ENCODE measurements around the gene REX1BD. TPM values are rescaled to one million over a fixed set of nuclear protein-coding genes. Genes with fewer than 3 reads are reported as not detected.

REX1BD gene
- total and polyA plus RNA-seq, 2 of the 13 experiments (the other 11 are each of a cell fraction or from before 2014, with no cell fraction given), result 7.5 to 25.4 TPM

DNA sequence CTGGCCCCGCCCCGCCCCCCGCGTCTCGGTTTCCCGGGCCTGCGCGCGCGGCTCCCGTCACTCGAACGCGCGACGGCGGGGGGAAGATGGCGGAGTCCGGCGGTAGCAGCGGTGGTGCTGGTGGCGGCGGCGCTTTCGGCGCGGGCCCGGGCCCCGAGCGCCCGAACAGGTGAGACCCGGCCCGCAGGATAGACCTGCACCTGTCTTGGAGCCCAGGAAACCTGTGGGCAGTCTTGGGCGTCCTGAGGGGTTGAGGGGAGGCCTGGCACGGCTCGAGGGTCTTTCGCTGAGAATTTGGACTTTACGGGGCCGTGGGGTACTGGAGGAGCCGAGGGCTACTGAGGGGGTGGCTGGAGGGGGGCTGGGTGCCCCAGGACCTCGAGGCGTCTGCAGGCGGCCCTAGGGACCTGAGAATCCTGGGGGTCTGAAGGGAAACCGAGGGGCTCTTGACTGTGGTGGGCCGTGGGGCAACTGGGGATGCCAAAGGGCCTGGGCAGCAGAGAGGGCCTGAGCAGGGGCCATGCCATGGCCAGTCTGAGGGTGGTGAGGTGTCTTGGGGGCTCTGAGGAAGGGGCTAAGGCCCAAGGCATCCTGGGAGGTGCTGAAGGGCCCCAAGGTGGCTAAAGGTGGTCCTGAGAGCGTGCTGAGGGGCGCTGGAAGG, 48.5 kb downstream of the REX1BD start, which contains the start of gene KLHL26 (continued):
- TF ChIP-seq, protein P1, sequence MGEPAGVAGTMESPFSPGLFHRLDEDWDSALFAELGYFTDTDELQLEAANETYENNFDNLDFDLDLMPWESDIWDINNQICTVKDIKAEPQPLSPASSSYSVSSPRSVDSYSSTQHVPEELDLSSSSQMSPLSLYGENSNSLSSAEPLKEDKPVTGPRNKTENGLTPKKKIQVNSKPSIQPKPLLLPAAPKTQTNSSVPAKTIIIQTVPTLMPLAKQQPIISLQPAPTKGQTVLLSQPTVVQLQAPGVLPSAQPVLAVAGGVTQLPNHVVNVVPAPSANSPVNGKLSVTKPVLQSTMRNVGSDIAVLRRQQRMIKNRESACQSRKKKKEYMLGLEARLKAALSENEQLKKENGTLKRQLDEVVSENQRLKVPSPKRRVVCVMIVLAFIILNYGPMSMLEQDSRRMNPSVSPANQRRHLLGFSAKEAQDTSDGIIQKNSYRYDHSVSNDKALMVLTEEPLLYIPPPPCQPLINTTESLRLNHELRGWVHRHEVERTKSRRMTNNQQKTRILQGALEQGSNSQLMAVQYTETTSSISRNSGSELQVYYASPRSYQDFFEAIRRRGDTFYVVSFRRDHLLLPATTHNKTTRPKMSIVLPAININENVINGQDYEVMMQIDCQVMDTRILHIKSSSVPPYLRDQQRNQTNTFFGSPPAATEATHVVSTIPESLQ (CRISPR knock-in tag; conservative IDR thresholded peaks at IDR 0.05), result no peak
- TF ChIP-seq, protein P2, sequence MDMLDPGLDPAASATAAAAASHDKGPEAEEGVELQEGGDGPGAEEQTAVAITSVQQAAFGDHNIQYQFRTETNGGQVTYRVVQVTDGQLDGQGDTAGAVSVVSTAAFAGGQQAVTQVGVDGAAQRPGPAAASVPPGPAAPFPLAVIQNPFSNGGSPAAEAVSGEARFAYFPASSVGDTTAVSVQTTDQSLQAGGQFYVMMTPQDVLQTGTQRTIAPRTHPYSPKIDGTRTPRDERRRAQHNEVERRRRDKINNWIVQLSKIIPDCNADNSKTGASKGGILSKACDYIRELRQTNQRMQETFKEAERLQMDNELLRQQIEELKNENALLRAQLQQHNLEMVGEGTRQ (IDR thresholded peaks at IDR 0.05; ENCODE audit: low read depth, low read length), result no peak
- TF ChIP-seq, protein P2 (CRISPR knock-in tag; IDR thresholded peaks at IDR 0.05; ENCODE audit: borderline replicate concordance), result no peak
- TF ChIP-seq TBX2 (CRISPR knock-in tag; IDR thresholded peaks at IDR 0.05; ENCODE audit: borderline replicate concordance) (no peak; the same call in none of the 2 replicates), NFYC (CRISPR knock-in tag; IDR thresholded peaks at IDR 0.05) (no peak), ZNF577 (CRISPR knock-in tag; IDR thresholded peaks at IDR 0.05; ENCODE audit: borderline replicate concordance, low read depth) (no peak), HNRNPUL1 (IDR thresholded peaks at IDR 0.05; ENCODE audit: low read depth, low read length) (no peak), GLI4 (CRISPR knock-in tag; IDR thresholded peaks at IDR 0.05; ENCODE audit: borderline replicate concordance) (no peak), GATAD2A (CRISPR knock-in tag; IDR thresholded peaks at IDR 0.05) (no peak), ZNF850 (CRISPR knock-in tag; conservative IDR thresholded peaks at IDR 0.05) (no peak), ZNF430 (CRISPR knock-in tag; IDR thresholded peaks at IDR 0.05) (peak; percentile 56; the same call in 1 of the 2 replicates), ZFY (CRISPR knock-in tag; IDR thresholded peaks at IDR 0.05) (peak; percentile 60), BRD4 (CRISPR knock-in tag; IDR thresholded peaks at IDR 0.05) (no peak), MBNL3 (CRISPR knock-in tag; conservative IDR thresholded peaks at IDR 0.05) (no peak), KLF12 (CRISPR knock-in tag; IDR thresholded peaks at IDR 0.05; ENCODE audit: borderline replicate concordance) (no peak)
- TF ChIP-seq, protein P3, sequence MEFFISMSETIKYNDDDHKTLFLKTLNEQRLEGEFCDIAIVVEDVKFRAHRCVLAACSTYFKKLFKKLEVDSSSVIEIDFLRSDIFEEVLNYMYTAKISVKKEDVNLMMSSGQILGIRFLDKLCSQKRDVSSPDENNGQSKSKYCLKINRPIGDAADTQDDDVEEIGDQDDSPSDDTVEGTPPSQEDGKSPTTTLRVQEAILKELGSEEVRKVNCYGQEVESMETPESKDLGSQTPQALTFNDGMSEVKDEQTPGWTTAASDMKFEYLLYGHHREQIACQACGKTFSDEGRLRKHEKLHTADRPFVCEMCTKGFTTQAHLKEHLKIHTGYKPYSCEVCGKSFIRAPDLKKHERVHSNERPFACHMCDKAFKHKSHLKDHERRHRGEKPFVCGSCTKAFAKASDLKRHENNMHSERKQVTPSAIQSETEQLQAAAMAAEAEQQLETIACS (CRISPR knock-in tag; IDR thresholded peaks at IDR 0.05), result no peak
- TF ChIP-seq, protein P4, sequence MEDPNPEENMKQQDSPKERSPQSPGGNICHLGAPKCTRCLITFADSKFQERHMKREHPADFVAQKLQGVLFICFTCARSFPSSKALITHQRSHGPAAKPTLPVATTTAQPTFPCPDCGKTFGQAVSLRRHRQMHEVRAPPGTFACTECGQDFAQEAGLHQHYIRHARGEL (CRISPR knock-in tag; IDR thresholded peaks at IDR 0.05), result no peak
- TF ChIP-seq, protein P5, sequence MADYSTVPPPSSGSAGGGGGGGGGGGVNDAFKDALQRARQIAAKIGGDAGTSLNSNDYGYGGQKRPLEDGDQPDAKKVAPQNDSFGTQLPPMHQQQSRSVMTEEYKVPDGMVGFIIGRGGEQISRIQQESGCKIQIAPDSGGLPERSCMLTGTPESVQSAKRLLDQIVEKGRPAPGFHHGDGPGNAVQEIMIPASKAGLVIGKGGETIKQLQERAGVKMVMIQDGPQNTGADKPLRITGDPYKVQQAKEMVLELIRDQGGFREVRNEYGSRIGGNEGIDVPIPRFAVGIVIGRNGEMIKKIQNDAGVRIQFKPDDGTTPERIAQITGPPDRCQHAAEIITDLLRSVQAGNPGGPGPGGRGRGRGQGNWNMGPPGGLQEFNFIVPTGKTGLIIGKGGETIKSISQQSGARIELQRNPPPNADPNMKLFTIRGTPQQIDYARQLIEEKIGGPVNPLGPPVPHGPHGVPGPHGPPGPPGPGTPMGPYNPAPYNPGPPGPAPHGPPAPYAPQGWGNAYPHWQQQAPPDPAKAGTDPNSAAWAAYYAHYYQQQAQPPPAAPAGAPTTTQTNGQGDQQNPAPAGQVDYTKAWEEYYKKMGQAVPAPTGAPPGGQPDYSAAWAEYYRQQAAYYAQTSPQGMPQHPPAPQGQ (CRISPR knock-in tag; IDR thresholded peaks at IDR 0.05; ENCODE audit: borderline replicate concordance), result no peak
- TF ChIP-seq, protein P6, sequence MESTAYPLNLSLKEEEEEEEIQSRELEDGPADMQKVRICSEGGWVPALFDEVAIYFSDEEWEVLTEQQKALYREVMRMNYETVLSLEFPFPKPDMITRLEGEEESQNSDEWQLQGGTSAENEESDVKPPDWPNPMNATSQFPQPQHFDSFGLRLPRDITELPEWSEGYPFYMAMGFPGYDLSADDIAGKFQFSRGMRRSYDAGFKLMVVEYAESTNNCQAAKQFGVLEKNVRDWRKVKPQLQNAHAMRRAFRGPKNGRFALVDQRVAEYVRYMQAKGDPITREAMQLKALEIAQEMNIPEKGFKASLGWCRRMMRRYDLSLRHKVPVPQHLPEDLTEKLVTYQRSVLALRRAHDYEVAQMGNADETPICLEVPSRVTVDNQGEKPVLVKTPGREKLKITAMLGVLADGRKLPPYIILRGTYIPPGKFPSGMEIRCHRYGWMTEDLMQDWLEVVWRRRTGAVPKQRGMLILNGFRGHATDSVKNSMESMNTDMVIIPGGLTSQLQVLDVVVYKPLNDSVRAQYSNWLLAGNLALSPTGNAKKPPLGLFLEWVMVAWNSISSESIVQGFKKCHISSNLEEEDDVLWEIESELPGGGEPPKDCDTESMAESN (CRISPR knock-in tag; conservative IDR thresholded peaks at IDR 0.05), result no peak
- TF ChIP-seq, protein P7, sequence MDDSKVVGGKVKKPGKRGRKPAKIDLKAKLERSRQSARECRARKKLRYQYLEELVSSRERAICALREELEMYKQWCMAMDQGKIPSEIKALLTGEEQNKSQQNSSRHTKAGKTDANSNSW (CRISPR knock-in tag; IDR thresholded peaks at IDR 0.05; ENCODE audit: borderline replicate concordance), result no peak
